ENCODE results near the gene CD80. TPM values are rescaled to one million over a fixed set of nuclear protein-coding genes. Genes with fewer than 3 reads are reported as not detected.

CD80 gene
- total and polyA plus RNA-seq, 9 of the 15 experiments (the other 6 are each of a cell fraction or from before 2014, with no cell fraction given) = 3.0 to 8.2 (median 5.7) TPM

- TF ChIP-seq CTCFL (IDR thresholded peaks at IDR 0.05; ENCODE audit: borderline replicate concordance, insufficient read depth, low read depth, low read length, poor library complexity, severe bottlenecking) = no peak
These were observed 69.3 kb downstream of the CD80 start (continued) for GRCh38 chr3:119490153-119490552.

- H3K36me3 ChIP-seq (ENCODE audit: control insufficient read depth, insufficient read depth, low read length) = peaks cover 61% of the 10 kb centered on the region
- H4K20me1 ChIP-seq (replicated peaks; ENCODE audit: control insufficient read depth, insufficient read depth, low read length) = no peaks in the 10 kb centered on the region
- H3K4me1 ChIP-seq (replicated peaks in 1 of 2; ENCODE audit: control insufficient read depth in 2 of 2, insufficient read depth in 2 of 2, low read length in 2 of 2) = no peaks in the 10 kb centered on the region
- H3K4me2 ChIP-seq (ENCODE audit: insufficient read depth, low read length) = no peak overlapping the region
- H3K27me3 ChIP-seq (ENCODE audit: control insufficient read depth in 2 of 2, insufficient read depth in 2 of 2, low read length in 2 of 2) = no peaks in the 10 kb centered on the region
- H3K4me3 ChIP-seq = no peak overlapping the region
- no peak overlapping the region for H2AFZ ChIP-seq (ENCODE audit: low read depth, low read length)
- 100% methylated on average over 2 of the region's 2 CpGs for WGBS (ENCODE audit: insufficient coverage, low coverage, missing lambda C conversion rate)
- ChIA-PET POLR2A (interaction anchor here (0.8 kb wide), 1 partner anchor 16 kb away, joined by 4 read pairs; no protein-coding TSS in a partner anchor), CTCF (ENCODE audit: low intra/inter-chr PET ratio) (no interaction called here)
- no peak overlapping the region for H3K27ac ChIP-seq (ENCODE audit: extremely low read depth, low read depth, low read length)
- in situ Hi-C loops (cut with MboI) (no loop called here), intact Hi-C loops (cut with micrococcal nuclease) (no loop called here)
- H3K9me3 ChIP-seq (replicated peaks; ENCODE audit: control insufficient read depth, insufficient read depth, low read depth, low read length) = no peaks in the 10 kb centered on the region
- H3K79me2 ChIP-seq (ENCODE audit: control insufficient read depth, insufficient read depth, low read length) = no peaks in the 10 kb centered on the region
- H3K9me1 ChIP-seq (ENCODE audit: control insufficient read depth, insufficient read depth, low read length) = no peaks in the 10 kb centered on the region
- no peak for DNase-seq (ENCODE audit: extremely low read depth in 1 of 4, low spot score in 3 of 4)
- no peak overlapping the region for H3K9ac ChIP-seq (ENCODE audit: insufficient read depth in 1 of 2, low read depth in 2 of 2, low read length in 2 of 2)
- ATAC-seq = no peak
- BruUV-seq (replicated peaks) = no TSS peak
- no peak for FAIRE-seq
- TF ChIP-seq GABPB1 (CRISPR knock-in tag; IDR thresholded peaks at IDR 0.05) (no peak), ETV6 (IDR thresholded peaks at IDR 0.05; ENCODE audit: borderline replicate concordance in 1 of 2, low read depth in 2 of 2, low read length in 1 of 2) (no peak), ETV6 (CRISPR knock-in tag; IDR thresholded peaks at IDR 0.05; ENCODE audit: borderline replicate concordance) (no peak), POLR3A (IDR thresholded peaks at IDR 0.05; ENCODE audit: borderline replicate concordance, extremely low read depth, insufficient read depth, insufficient read length) (no peak), HNRNPH1 (optimal IDR thresholded peaks at IDR 0.05; ENCODE audit: low read depth, low read length) (no peak), FOXJ2 (tag; IDR thresholded peaks at IDR 0.05) (no peak), VEZF1 (CRISPR knock-in tag; IDR thresholded peaks at IDR 0.05) (no peak)
- TF ChIP-seq, protein P1, sequence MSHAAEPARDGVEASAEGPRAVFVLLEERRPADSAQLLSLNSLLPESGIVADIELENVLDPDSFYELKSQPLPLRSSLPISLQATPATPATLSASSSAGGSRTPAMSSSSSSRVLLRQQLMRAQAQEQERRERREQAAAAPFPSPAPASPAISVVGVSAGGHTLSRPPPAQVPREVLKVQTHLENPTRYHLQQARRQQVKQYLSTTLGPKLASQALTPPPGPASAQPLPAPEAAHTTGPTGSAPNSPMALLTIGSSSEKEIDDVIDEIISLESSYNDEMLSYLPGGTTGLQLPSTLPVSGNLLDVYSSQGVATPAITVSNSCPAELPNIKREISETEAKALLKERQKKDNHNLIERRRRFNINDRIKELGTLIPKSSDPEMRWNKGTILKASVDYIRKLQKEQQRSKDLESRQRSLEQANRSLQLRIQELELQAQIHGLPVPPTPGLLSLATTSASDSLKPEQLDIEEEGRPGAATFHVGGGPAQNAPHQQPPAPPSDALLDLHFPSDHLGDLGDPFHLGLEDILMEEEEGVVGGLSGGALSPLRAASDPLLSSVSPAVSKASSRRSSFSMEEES (CRISPR knock-in tag; IDR thresholded peaks at IDR 0.05) = no peak
- TF ChIP-seq, protein P2, sequence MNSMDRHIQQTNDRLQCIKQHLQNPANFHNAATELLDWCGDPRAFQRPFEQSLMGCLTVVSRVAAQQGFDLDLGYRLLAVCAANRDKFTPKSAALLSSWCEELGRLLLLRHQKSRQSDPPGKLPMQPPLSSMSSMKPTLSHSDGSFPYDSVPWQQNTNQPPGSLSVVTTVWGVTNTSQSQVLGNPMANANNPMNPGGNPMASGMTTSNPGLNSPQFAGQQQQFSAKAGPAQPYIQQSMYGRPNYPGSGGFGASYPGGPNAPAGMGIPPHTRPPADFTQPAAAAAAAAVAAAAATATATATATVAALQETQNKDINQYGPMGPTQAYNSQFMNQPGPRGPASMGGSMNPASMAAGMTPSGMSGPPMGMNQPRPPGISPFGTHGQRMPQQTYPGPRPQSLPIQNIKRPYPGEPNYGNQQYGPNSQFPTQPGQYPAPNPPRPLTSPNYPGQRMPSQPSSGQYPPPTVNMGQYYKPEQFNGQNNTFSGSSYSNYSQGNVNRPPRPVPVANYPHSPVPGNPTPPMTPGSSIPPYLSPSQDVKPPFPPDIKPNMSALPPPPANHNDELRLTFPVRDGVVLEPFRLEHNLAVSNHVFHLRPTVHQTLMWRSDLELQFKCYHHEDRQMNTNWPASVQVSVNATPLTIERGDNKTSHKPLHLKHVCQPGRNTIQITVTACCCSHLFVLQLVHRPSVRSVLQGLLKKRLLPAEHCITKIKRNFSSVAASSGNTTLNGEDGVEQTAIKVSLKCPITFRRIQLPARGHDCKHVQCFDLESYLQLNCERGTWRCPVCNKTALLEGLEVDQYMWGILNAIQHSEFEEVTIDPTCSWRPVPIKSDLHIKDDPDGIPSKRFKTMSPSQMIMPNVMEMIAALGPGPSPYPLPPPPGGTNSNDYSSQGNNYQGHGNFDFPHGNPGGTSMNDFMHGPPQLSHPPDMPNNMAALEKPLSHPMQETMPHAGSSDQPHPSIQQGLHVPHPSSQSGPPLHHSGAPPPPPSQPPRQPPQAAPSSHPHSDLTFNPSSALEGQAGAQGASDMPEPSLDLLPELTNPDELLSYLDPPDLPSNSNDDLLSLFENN (IDR thresholded peaks at IDR 0.05; ENCODE audit: low read depth in 2 of 2, low read length in 2 of 2) = no peak
These were observed 73.9 kb downstream of the CD80 start for GRCh38 chr3:119485563-119485962.

All from K562 (cell line).